HepG2 (cell line): ENCODE measurements around the gene PNKP. TPM values are rescaled to one million over a fixed set of nuclear protein-coding genes. Genes with fewer than 3 reads are reported as not detected.

Experiments used
- ATAC-seq: fragments of 200-7000 bp; cut with Tn5 transposase; 3 replicates; pipeline ENCODE4 v1.9.1; 2020; ENCODE audit warnings: mild to moderate bottlenecking, moderate library complexity
- BruUV-seq: library from RNA; stranded (reverse); fragments of 400-500 nt; replicated peaks from 2 replicates; lab custom pipeline; 2021; lab: Mats Ljungman, UMichigan
- CTCF ChIA-PET: fragments of 300-600 bp; formaldehyde crosslinking; extraction: SDS; loops from one replicate; lab custom pipeline; 2021; ENCODE audit warnings: low total read pairs, inconsistent platforms, low intra/inter-chr PET ratio; lab: Yijun Ruan, JAX
- POLR2A ChIA-PET: fragments of 350-600 bp; sonication (Branson Sonifier 250); formaldehyde crosslinking; loops from one replicate; lab custom pipeline; 2020; ENCODE audit warnings: antibody characterized with exemption, inconsistent platforms; lab: Yijun Ruan, JAX
- DNase-seq: peaks from one replicate; pipeline ENCODE4 v3.0.0-alpha.2; 2015; ENCODE audit warnings: low spot score
- FAIRE-seq: peaks from 3 replicates; lab custom pipeline; 2011; peaks lifted over from hg19 to GRCh38; lab: Jason Lieb, UNC
- H2AFZ ChIP-seq: one replicate; pipeline ENCODE4 v1.6.1; 2011; ENCODE audit warnings: low read length, inconsistent platforms
- H3K27ac ChIP-seq: fragments of 300-600 bp; 3 replicates; pipeline ENCODE4 v1.8.0; 2011; ENCODE audit warnings: mixed run types, mild to moderate bottlenecking, mixed read lengths, low read length, inconsistent platforms; ENCODE audit not compliant: insufficient read depth; ENCODE audit errors: extremely low read length
- H3K27me3 ChIP-seq, 2 experiments: fragments of 200-600 bp in 1 of 2; 2 replicates in 1 of 2; 3 replicates in 1 of 2; pipeline versions ENCODE4 v1.6.0 to v1.8.0; 2011; ENCODE audit warnings: low read length in 2 of 2, mild to moderate bottlenecking in 2 of 2, moderate library complexity in 2 of 2, inconsistent platforms in 1 of 2; ENCODE audit not compliant: insufficient read depth in 2 of 2, control insufficient read depth in 1 of 2
- H3K36me3 ChIP-seq, 2 experiments: fragments of 200-600 bp in 1 of 2; replicated peaks in 1 of 2; 2 replicates in 1 of 2; 3 replicates in 1 of 2; pipeline versions ENCODE4 v1.5.1 to v1.8.0; 2011; ENCODE audit warnings: low read length in 2 of 2, inconsistent platforms in 1 of 2; ENCODE audit not compliant: insufficient read depth in 2 of 2, control insufficient read depth in 1 of 2
- H3K4me1 ChIP-seq: 2 replicates; pipeline ENCODE4 v1.5.1; 2012; ENCODE audit warnings: low read length, inconsistent platforms; ENCODE audit not compliant: insufficient read depth
- H3K4me2 ChIP-seq: 2 replicates; pipeline ENCODE4 v1.6.0; 2011; ENCODE audit warnings: low read depth, low read length, inconsistent platforms
- H3K4me3 ChIP-seq, 3 experiments: fragments of 200-600 bp in 1 of 3; sonication (generic), shearing (Covaris generic) in 1 of 3; replicated peaks in 1 of 3; 2 replicates each; pipeline ENCODE4 v1.5.1; 2011 to 2016; ENCODE audit warnings: low read length in 3 of 3, inconsistent platforms in 2 of 3, low read depth in 2 of 3, mild to moderate bottlenecking in 2 of 3, control low read depth in 1 of 3, mixed read lengths in 1 of 3; ENCODE audit not compliant: insufficient read depth in 1 of 3
- H3K79me2 ChIP-seq: one replicate; pipeline ENCODE4 v1.6.1; 2011; ENCODE audit warnings: low read length, inconsistent platforms; ENCODE audit not compliant: insufficient read depth
- H3K9ac ChIP-seq: 2 replicates; pipeline ENCODE4 v1.6.0; 2011; ENCODE audit warnings: mild to moderate bottlenecking, low read depth, low read length, inconsistent platforms; ENCODE audit not compliant: insufficient read depth
- H3K9me3 ChIP-seq: 2 replicates; pipeline ENCODE4 v1.5.1; 2012; ENCODE audit warnings: mild to moderate bottlenecking, low read length
- H4K20me1 ChIP-seq: 2 replicates; pipeline ENCODE4 v1.6.0; 2011; ENCODE audit warnings: inconsistent platforms, mild to moderate bottlenecking, low read length, moderate library complexity; ENCODE audit not compliant: insufficient read depth
- CAMTA2 ChIP-seq: sonication (generic); formaldehyde crosslinking; IDR thresholded peaks from 2 replicates; pipeline ENCODE4 v1.4.0; 2020; ENCODE audit warnings: mild to moderate bottlenecking, missing genetic modification reagents, borderline replicate concordance
- CERS6 ChIP-seq: sonication (generic); formaldehyde crosslinking; IDR thresholded peaks from 2 replicates; pipeline ENCODE4 v1.5.0; 2020; ENCODE audit warnings: missing genetic modification reagents
- FOSL1 ChIP-seq: sonication (generic); formaldehyde crosslinking; IDR thresholded peaks from 2 replicates; pipeline ENCODE4 v1.9.0; 2021; ENCODE audit warnings: missing genetic modification reagents, borderline replicate concordance
- FOSL2 ChIP-seq: sonication (generic); formaldehyde crosslinking; IDR thresholded peaks from 2 replicates; pipeline ENCODE4 v1.4.0; 2020; ENCODE audit warnings: missing genetic modification reagents
- HMG20B ChIP-seq: conservative IDR thresholded peaks from 2 replicates; pipeline ENCODE4 v1.6.1; 2016; ENCODE audit warnings: missing genetic modification reagents, missing compliant biosample characterization
- SAP130 ChIP-seq: IDR thresholded peaks from 2 replicates; pipeline ENCODE4 v1.6.1; 2016; ENCODE audit warnings: low read depth
- TP53 ChIP-seq: sonication (generic); formaldehyde crosslinking; conservative IDR thresholded peaks from 2 replicates; pipeline ENCODE4 v1.4.0; 2020; ENCODE audit warnings: missing genetic modification reagents
- ZBTB39 ChIP-seq: sonication (generic); formaldehyde crosslinking; IDR thresholded peaks from 2 replicates; pipeline ENCODE4 v1.5.0; 2020; ENCODE audit warnings: missing genetic modification reagents
- ZFP36 ChIP-seq: fragments of 150-350 bp; IDR thresholded peaks from 2 replicates; pipeline ENCODE4 v1.6.1; 2018; ENCODE audit warnings: borderline replicate concordance, low read length, low read depth; ENCODE audit not compliant: partially characterized antibody
- ZNF224 ChIP-seq: sonication (generic); formaldehyde crosslinking; IDR thresholded peaks from 2 replicates; pipeline ENCODE4 v1.5.0; 2020; ENCODE audit warnings: mild to moderate bottlenecking, missing genetic modification reagents
- ZNF282 ChIP-seq: fragments of 450-650 bp; IDR thresholded peaks from 2 replicates; pipeline ENCODE4 v1.6.1; 2018; ENCODE audit not compliant: partially characterized antibody
- ZNF75D ChIP-seq: sonication (generic); formaldehyde crosslinking; IDR thresholded peaks from 2 replicates; pipeline ENCODE4 v1.8.1; 2023; ENCODE audit warnings: missing genetic modification reagents, mild to moderate bottlenecking, borderline replicate concordance
- WGBS: methylation state at CpG from one replicate; pipeline ENCODE4 v1.1.6; 2017; ENCODE audit warnings: low lambda C conversion rate; 5-methylcytosine and 5-hydroxymethylcytosine counted together
- in situ Hi-C: cut with HindIII; loops from 2 replicates; pipeline ENCODE4 v1.10.0; 2017; ENCODE audit warnings: low pct_unique_long_range_greater_than_20kb; ENCODE audit not compliant: extremely low pct_ligation_motif_present
- intact Hi-C: fragments of 100-400 bp; cut with micrococcal nuclease; formaldehyde crosslinking; loops from one replicate; pipeline ENCODE4 v1.10.0; 2022; ENCODE audit not compliant: unreplicated experiment
- polyA plus RNA-seq, 8 experiments: library from polyadenylated mRNA; depleted of rRNA in 3 of 8; stranded (reverse) in 7 of 8; unstranded in 1 of 8; fragments of >200 nt; fragmentation: Illumina TruSeq in 4 of 8; extraction: Trizol in 4 of 8; gene quantifications; 2 replicates each; pipeline versions ENCODE4 v1.2.1 to v1.2.3, GENCODE V29; 2011 to 2016; ENCODE audit warnings: low read depth in 4 of 8, missing spikeins in 1 of 8, mixed read lengths in 1 of 8; ENCODE audit not compliant: insufficient read depth in 1 of 8
- total RNA-seq, 5 experiments: library from RNA; depleted of rRNA; stranded (reverse); fragments of >200 nt; fragmentation: Illumina TruSeq; extraction: Trizol; gene quantifications; 2 replicates each; pipeline ENCODE4 v1.2.3, GENCODE V29; 2016; ENCODE audit warnings: low read depth in 1 of 5

The PNKP gene
- total and polyA plus RNA-seq, 2 of the 13 experiments (the other 11 are each of a cell fraction or from before 2014, with no cell fraction given): 12.7 to 27.1 TPM

GRCh38 chr19:49883094-49883493 is 15.7 kb upstream of the PNKP start:
- CTCF ChIA-PET: no interaction called here

More at GRCh38 chr19:49883094-49883493, 15.7 kb upstream of the PNKP start:
- 98% methylated on average over 5 of the region's 5 CpGs for WGBS
- H3K4me1 ChIP-seq: peaks cover 21% of the 10 kb centered on the region
- H3K27me3 ChIP-seq: no peaks in the 10 kb centered on the region
- no peak overlapping the region for H3K4me2 ChIP-seq
- no peak for DNase-seq
- H2AFZ ChIP-seq: no peak overlapping the region
- intact Hi-C loops: no loop called here
- H3K27ac ChIP-seq: no peak overlapping the region
- ATAC-seq: no peak
- in situ Hi-C loops: no loop called here
- FAIRE-seq: no peak
- POLR2A ChIA-PET: no interaction called here
- peaks cover 3% of the 10 kb centered on the region for H4K20me1 ChIP-seq
- H3K9me3 ChIP-seq: no peaks in the 10 kb centered on the region
- BruUV-seq: no TSS peak
- peaks cover 23 to 62% of the 10 kb centered on the region in 2 experiments for H3K36me3 ChIP-seq
- no peak overlapping the region for H3K9ac ChIP-seq
- H3K79me2 ChIP-seq: peaks cover 13% of the 10 kb centered on the region
- TF ChIP-seq ZNF282 (no peak), ZFP36 (no peak), FOSL2 (CRISPR knock-in tag) (no peak), CERS6 (no peak), ZNF75D (CRISPR knock-in tag) (no peak), FOSL1 (CRISPR knock-in tag) (no peak), ZBTB39 (CRISPR knock-in tag) (no peak), TP53 (CRISPR knock-in tag) (no peak), CAMTA2 (CRISPR knock-in tag) (no peak), ZNF224 (CRISPR knock-in tag) (no peak), HMG20B (CRISPR knock-in tag) (no peak), SAP130 (CRISPR knock-in tag) (no peak)
- no peak overlapping the region for H3K4me3 ChIP-seq
